Suprapubic skin (tissue), 3 donors: ENCODE data around the gene FAM241B.

Experiments
- POLR2AphosphoS5 ChIP-seq, 3 donors: sonication (generic); formaldehyde crosslinking; IDR thresholded peaks; one replicate each; pipeline ENCODE4 v1.6.1; 2017; ENCODE audit warnings: antibody characterized with exemption in 3 of 3
- TF ChIP-seq, protein P1 (sequence below), 2 donors: fragments of 200-600 bp in 1 of 2; fragments of 450-650 bp in 1 of 2; sonication (generic) in 1 of 2; IDR thresholded peaks; one replicate each; pipeline ENCODE4 v1.5.1; 2016 to 2019; ENCODE audit warnings: antibody characterized with exemption in 2 of 2, mild to moderate bottlenecking in 1 of 2, moderate library complexity in 1 of 2

DNA sequence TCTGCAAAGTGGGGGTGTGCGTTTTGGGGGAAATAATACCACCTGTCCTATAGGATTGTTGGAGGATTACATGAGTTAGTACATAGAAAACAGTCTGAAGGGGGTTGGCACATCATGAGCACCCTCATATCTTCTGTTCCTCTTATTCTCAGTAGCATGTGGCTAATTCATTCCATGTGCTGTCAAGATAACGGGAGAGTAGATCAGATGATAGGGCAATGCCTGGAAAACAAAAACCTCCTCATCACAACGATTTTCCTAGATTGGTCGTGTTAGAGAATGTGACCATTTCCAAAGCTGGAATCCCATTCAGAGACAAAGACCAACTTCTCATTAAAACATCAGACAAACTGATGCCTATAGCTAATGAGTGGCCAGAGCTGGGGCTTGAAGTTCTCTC is 50.6 kb downstream of the FAM241B start:
- TF ChIP-seq POLR2AphosphoS5 (IDR thresholded peaks at IDR 0.05), result no peak
- TF ChIP-seq, protein P1, sequence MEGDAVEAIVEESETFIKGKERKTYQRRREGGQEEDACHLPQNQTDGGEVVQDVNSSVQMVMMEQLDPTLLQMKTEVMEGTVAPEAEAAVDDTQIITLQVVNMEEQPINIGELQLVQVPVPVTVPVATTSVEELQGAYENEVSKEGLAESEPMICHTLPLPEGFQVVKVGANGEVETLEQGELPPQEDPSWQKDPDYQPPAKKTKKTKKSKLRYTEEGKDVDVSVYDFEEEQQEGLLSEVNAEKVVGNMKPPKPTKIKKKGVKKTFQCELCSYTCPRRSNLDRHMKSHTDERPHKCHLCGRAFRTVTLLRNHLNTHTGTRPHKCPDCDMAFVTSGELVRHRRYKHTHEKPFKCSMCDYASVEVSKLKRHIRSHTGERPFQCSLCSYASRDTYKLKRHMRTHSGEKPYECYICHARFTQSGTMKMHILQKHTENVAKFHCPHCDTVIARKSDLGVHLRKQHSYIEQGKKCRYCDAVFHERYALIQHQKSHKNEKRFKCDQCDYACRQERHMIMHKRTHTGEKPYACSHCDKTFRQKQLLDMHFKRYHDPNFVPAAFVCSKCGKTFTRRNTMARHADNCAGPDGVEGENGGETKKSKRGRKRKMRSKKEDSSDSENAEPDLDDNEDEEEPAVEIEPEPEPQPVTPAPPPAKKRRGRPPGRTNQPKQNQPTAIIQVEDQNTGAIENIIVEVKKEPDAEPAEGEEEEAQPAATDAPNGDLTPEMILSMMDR (IDR thresholded peaks at IDR 0.05), result no peak
